ENCODE results near the gene HMGXB3.
A peak's percentile ranks its signal among the peaks of the same experiment; 100 is the strongest.

HMGXB3 gene

DNA sequence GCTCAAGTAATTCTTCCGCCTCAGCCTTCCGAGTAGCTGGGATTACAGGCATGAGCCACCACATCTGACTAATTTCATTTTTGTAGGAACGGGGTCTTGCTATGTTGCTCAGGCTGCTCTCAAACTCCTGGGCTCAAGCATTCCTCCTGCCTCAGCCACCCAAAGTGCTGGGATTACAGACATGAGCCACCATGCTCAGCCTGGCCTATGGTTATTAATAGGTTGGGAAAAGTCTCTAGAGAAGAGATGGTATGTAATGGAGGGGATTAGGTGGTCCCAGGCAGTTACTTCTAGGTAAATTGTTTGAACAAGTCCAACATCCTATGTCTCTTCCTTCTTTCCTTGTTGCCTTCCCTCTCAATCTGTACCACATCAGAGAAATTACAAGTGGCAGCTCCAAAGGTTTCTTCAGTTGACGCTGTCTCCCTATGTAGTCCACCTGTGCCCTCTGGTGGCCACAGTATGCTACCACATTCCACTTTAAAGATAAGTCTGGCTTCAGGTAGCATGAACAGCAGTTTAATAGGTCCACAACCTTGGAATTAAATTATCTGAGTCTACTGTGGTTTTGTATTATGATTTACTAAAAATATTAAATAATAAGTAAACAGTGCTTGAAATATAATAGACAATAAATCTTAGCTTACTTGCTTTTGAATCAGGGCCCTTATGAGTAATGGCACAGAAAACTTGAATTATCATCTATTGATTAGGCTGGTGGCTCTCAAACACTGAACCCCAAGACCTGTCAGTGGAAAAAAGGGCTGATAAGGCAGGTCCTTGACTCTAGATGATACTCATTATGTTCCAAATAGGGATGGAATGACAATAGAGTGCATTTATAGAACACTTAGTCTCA lies 9.8 kb upstream of the HMGXB3 start:
- Histone ChIP-seq H3K9ac (ENCODE audit: low read length) (no peak overlapping the region), H3K4me1 (ENCODE audit: low read length) (no peaks in the 10 kb centered on the region), H3K4me2 (ENCODE audit: low read length) (no peak overlapping the region), H3K36me3 (replicated peaks; ENCODE audit: low read depth, low read length) (no peaks in the 10 kb centered on the region), H3K79me2 (ENCODE audit: low read length) (no peaks in the 10 kb centered on the region), H3K9me3 (ENCODE audit: insufficient read depth, low read length) (no peaks in the 10 kb centered on the region), H2AFZ (ENCODE audit: low read depth, low read length) (no peak overlapping the region), H3K4me3 (ENCODE audit: low read length) (no peak overlapping the region), H4K20me1 (ENCODE audit: insufficient read depth, low read length) (no peaks in the 10 kb centered on the region), H3K27me3 (ENCODE audit: low read depth, low read length) (no peaks in the 10 kb centered on the region), H3K27ac (ENCODE audit: low read length) (no peak overlapping the region)
- TF ChIP-seq, protein P1, sequence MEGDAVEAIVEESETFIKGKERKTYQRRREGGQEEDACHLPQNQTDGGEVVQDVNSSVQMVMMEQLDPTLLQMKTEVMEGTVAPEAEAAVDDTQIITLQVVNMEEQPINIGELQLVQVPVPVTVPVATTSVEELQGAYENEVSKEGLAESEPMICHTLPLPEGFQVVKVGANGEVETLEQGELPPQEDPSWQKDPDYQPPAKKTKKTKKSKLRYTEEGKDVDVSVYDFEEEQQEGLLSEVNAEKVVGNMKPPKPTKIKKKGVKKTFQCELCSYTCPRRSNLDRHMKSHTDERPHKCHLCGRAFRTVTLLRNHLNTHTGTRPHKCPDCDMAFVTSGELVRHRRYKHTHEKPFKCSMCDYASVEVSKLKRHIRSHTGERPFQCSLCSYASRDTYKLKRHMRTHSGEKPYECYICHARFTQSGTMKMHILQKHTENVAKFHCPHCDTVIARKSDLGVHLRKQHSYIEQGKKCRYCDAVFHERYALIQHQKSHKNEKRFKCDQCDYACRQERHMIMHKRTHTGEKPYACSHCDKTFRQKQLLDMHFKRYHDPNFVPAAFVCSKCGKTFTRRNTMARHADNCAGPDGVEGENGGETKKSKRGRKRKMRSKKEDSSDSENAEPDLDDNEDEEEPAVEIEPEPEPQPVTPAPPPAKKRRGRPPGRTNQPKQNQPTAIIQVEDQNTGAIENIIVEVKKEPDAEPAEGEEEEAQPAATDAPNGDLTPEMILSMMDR (IDR thresholded peaks at IDR 0.05; ENCODE audit: low read depth, low read length) = peak; percentile 78
- no peak for TF ChIP-seq EZH2phosphoT487 (IDR thresholded peaks at IDR 0.05; ENCODE audit: low read depth)

DNA sequence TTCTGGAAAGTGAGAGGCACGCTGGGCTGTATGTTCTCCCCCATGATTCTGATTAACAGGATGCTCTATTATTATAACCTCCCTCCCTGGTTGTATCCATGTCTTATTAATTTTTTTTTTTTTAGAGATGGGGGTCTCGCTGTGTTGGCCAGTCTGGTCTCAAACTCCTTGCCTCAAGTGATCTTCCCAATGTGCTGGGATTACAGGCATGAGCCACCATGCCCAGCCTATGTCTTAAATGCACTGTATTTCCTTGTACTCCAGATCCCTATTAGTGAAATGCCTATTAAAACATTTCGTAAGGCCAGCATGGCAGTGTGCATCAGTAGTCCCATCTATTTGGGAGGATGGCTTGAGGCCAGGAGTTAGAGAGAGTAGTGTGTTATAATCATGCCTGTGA lies 7.1 kb upstream of the HMGXB3 start:
- TF ChIP-seq EZH2phosphoT487 (IDR thresholded peaks at IDR 0.05; ENCODE audit: low read depth) = no peak
- TF ChIP-seq, protein P1 (IDR thresholded peaks at IDR 0.05; ENCODE audit: low read depth, low read length) = no peak
- H3K4me3 ChIP-seq (ENCODE audit: low read length) = no peak overlapping the region
- no peak overlapping the region for H2AFZ ChIP-seq (ENCODE audit: low read depth, low read length)
- H4K20me1 ChIP-seq (ENCODE audit: insufficient read depth, low read length) = no peaks in the 10 kb centered on the region
- H3K36me3 ChIP-seq (replicated peaks; ENCODE audit: low read depth, low read length) = no peaks in the 10 kb centered on the region
- no peaks in the 10 kb centered on the region for H3K27me3 ChIP-seq (ENCODE audit: low read depth, low read length)
- no peak overlapping the region for H3K27ac ChIP-seq (ENCODE audit: low read length)
- H3K4me2 ChIP-seq (ENCODE audit: low read length) = no peak overlapping the region
- no peaks in the 10 kb centered on the region for H3K79me2 ChIP-seq (ENCODE audit: low read length)
- H3K4me1 ChIP-seq (ENCODE audit: low read length) = no peaks in the 10 kb centered on the region
- H3K9me3 ChIP-seq (ENCODE audit: insufficient read depth, low read length) = no peaks in the 10 kb centered on the region
- H3K9ac ChIP-seq (ENCODE audit: low read length) = no peak overlapping the region

DNA sequence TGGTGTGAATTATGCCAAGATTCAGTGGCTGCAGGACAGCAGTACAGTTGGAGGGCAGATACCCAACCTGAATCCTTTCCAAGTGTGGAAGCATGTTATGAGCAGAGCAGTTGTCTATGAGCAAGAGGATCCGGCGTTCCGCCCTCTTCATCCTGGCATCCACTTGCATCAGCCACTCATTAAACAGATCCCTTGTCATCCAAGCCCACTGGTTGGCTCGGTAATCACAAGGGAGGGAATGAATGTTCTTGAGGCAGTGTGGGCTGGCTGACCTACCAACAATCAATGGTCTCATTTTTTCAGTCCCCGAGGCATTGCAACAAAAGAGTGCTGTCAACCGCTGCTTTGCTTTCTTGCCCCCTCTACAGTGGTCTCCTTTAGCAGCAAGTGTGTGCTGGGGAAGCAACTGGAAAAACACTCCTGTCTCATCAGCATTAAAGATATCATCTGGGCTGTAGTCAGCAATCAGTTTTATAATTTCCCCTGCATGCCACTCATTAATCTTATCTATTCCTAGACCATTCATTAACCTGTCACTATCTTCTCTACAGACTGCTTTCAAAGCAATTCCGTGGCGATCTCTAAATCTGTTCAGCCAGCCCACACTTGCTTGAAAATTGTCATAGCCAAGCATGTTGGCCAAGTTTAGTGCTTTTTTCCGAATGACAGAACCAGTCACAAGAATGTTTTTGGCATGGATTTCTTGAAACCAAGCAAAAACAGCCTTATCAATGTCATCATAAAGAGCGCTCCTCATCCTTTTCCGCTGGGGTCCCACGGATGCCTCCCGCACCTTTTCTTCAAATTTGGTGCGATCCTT lies 4.9 kb upstream of the HMGXB3 start:
- peaks cover 10% of the 10 kb centered on the region for H3K79me2 ChIP-seq (ENCODE audit: low read length)
- no peak overlapping the region for H3K4me2 ChIP-seq (ENCODE audit: low read length)
- H4K20me1 ChIP-seq (ENCODE audit: insufficient read depth, low read length) = no peaks in the 10 kb centered on the region
- H3K4me1 ChIP-seq (ENCODE audit: low read length) = peaks cover 8% of the 10 kb centered on the region
- no peaks in the 10 kb centered on the region for H3K9me3 ChIP-seq (ENCODE audit: insufficient read depth, low read length)
- H3K9ac ChIP-seq (ENCODE audit: low read length) = no peak overlapping the region
- H3K27ac ChIP-seq (ENCODE audit: low read length) = no peak overlapping the region
- TF ChIP-seq, protein P1 (IDR thresholded peaks at IDR 0.05; ENCODE audit: low read depth, low read length) = no peak
- no peak for TF ChIP-seq EZH2phosphoT487 (IDR thresholded peaks at IDR 0.05; ENCODE audit: low read depth)
- no peaks in the 10 kb centered on the region for H3K36me3 ChIP-seq (replicated peaks; ENCODE audit: low read depth, low read length)
- H3K27me3 ChIP-seq (ENCODE audit: low read depth, low read length) = no peaks in the 10 kb centered on the region
- no peak overlapping the region for H2AFZ ChIP-seq (ENCODE audit: low read depth, low read length)
- no peak overlapping the region for H3K4me3 ChIP-seq (ENCODE audit: low read length)
